ENCODE data around the gene VMAC. TPM values are rescaled to one million over a fixed set of nuclear protein-coding genes. Genes with fewer than 3 reads are reported as not detected.

Gene VMAC
- total RNA-seq, 2 donors from 2014 or later = 23.6 to 29.0 TPM

- WGBS = 72% methylated on average over 15 of the region's 15 CpGs
- peak overlapping the region in 1 of 2 donors; percentile 4 for H3K27ac ChIP-seq
- intact Hi-C loops (cut with DNase I) = loop anchor here (1.0 to 2.0 kb wide), 2 partner anchors 64 to 89 kb away; no protein-coding TSS in a partner anchor
- no peaks in the 10 kb centered on the region for H3K36me3 ChIP-seq
- H3K4me3 ChIP-seq = no peak overlapping the region
- no peaks in the 10 kb centered on the region for H3K27me3 ChIP-seq (replicated peaks; ENCODE audit: insufficient read depth)
- H3K4me1 ChIP-seq (replicated peaks) = no peaks in the 10 kb centered on the region
- DNase-seq (ENCODE audit: low spot score) = no peak
- no peaks in the 10 kb centered on the region for H3K9me3 ChIP-seq
- TF ChIP-seq POLR2AphosphoS5 (IDR thresholded peaks at IDR 0.05) = no peak
- TF ChIP-seq CTCF (IDR thresholded peaks at IDR 0.05) = no peak
- TF ChIP-seq POLR2A (IDR thresholded peaks at IDR 0.05) = no peak
Observed at GRCh38 chr19:5892772-5893275, 11.8 kb upstream of the VMAC start.

- WGBS = 48% methylated on average over 13 of the region's 13 CpGs
- intact Hi-C loops (cut with DNase I) = loop anchor here (2.0 kb wide), 1 partner anchor 65 kb away; no protein-coding TSS in a partner anchor
- no peaks in the 10 kb centered on the region for H3K36me3 ChIP-seq
Observed at GRCh38 chr19:5893296-5893903, 11.3 kb upstream of the VMAC start.

GRCh38 chr19:5893907-5894703 lies 10.6 kb upstream of the VMAC start:
- Histone ChIP-seq H3K36me3 (no peaks in the 10 kb centered on the region), H3K27ac (peak overlapping the region in 1 of 2 donors; percentile 4), H3K4me1 (replicated peaks) (no peaks in the 10 kb centered on the region), H3K4me3 (no peak overlapping the region), H3K27me3 (replicated peaks; ENCODE audit: insufficient read depth) (no peaks in the 10 kb centered on the region), H3K9me3 (no peaks in the 10 kb centered on the region)
- intact Hi-C loops (cut with DNase I) = loop anchor here (2.0 kb wide), 1 partner anchor 65 kb away; no protein-coding TSS in a partner anchor
- peak; percentile 61 for DNase-seq (ENCODE audit: low spot score)
- WGBS = 42% methylated on average over 28 of the region's 28 CpGs
- TF ChIP-seq CTCF (IDR thresholded peaks at IDR 0.05) (no peak), POLR2A (IDR thresholded peaks at IDR 0.05) (no peak), POLR2AphosphoS5 (IDR thresholded peaks at IDR 0.05) (no peak)

More at GRCh38 chr19:5893296-5893903, 11.3 kb upstream of the VMAC start:
- Histone ChIP-seq H3K27me3 (replicated peaks; ENCODE audit: insufficient read depth) (no peaks in the 10 kb centered on the region), H3K9me3 (no peaks in the 10 kb centered on the region), H3K27ac (peak overlapping the region in 1 of 2 donors; percentile 4), H3K4me3 (no peak overlapping the region), H3K4me1 (replicated peaks) (no peaks in the 10 kb centered on the region)
- TF ChIP-seq POLR2AphosphoS5 (IDR thresholded peaks at IDR 0.05) = no peak
- no peak for TF ChIP-seq POLR2A (IDR thresholded peaks at IDR 0.05)
- TF ChIP-seq CTCF (IDR thresholded peaks at IDR 0.05) = no peak
- DNase-seq (ENCODE audit: low spot score) = no peak

- WGBS = 51% methylated on average over 25 of the region's 28 CpGs
- no peaks in the 10 kb centered on the region for H3K36me3 ChIP-seq
- H3K27me3 ChIP-seq (replicated peaks; ENCODE audit: insufficient read depth) = no peaks in the 10 kb centered on the region
- H3K4me3 ChIP-seq = no peak overlapping the region
- intact Hi-C loops (cut with DNase I) = no loop called here
- H3K4me1 ChIP-seq (replicated peaks) = no peaks in the 10 kb centered on the region
- no peak for TF ChIP-seq POLR2A (IDR thresholded peaks at IDR 0.05)
- no peak for TF ChIP-seq POLR2AphosphoS5 (IDR thresholded peaks at IDR 0.05)
- TF ChIP-seq CTCF (IDR thresholded peaks at IDR 0.05) = no peak
- DNase-seq (ENCODE audit: low spot score) = no peak
- H3K27ac ChIP-seq = peak overlapping the region; percentile 4 to 27
- no peaks in the 10 kb centered on the region for H3K9me3 ChIP-seq
Observed at GRCh38 chr19:5894704-5895349, 9.8 kb upstream of the VMAC start.
